Stimulated activated CD4-positive, alpha-beta T cell treated with anti-CD3 and anti-CD28 coated beads, Interleukin-1b, Interleukin-23, amount 100 ng/mL, for 48 hours (primary cell): ENCODE results near the gene PICK1.
"Not testable (repeated sequence)": the region's sequence is repeated elsewhere in the genome, so short reads cannot be mapped to it uniquely, and the experiment has no call there.

ENCODE experiments used
- DNase-seq: peaks from one replicate; pipeline ENCODE4 v3.0.0-alpha.2; 2020

The PICK1 gene

GRCh38 chr22:38118747-38119146 is 61.5 kb downstream of the PICK1 start:
- DNase-seq = not testable (repeated sequence)

GRCh38 chr22:38120359-38121110 is 63.3 kb downstream of the PICK1 start:
- no peak for DNase-seq

GRCh38 chr22:38122616-38123015 is 65.4 kb downstream of the PICK1 start:
- no peak for DNase-seq

GRCh38 chr22:38124236-38124974 is 67.2 kb downstream of the PICK1 start:
- DNase-seq = no peak

GRCh38 chr22:38125038-38125610 is 67.9 kb downstream of the PICK1 start:
- no peak for DNase-seq
